ENCODE data around the gene NXPH2.

DNA sequence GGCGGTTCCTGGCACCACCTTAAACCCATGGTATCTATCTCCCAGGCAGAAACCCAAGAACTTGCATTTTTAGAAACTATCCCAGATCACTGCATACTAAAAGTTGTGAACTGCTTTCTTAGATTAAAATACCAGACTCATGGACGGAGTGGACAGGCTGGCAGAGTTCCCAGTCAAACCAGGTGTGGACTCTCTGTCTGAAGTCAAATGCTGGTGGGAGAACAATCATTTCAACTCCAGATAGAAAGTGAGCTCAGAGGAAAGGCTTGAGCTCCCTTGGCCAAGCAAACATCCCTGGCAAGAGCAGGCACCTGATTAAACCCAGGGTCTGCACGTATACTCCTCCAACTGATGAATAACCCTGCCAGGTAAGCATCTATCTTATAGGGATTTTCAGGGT, 19.5 kb downstream of the NXPH2 start:
- TF ChIP-seq POLR2AphosphoS5 (IDR thresholded peaks at IDR 0.05) (no peak), POLR2A (IDR thresholded peaks at IDR 0.05) (no peak), CTCF (IDR thresholded peaks at IDR 0.05 in 8 of 11, conservative IDR thresholded peaks at IDR 0.05 in 3 of 11) (no peak)

Measured in spleen (tissue), 7 donors.